Measurements from ENCODE around the gene CFAP20.
A peak's percentile ranks its signal among the peaks of the same experiment; 100 is the strongest.

The CFAP20 gene
- total RNA-seq: 26.4 to 43.0 (median 33.4) reads per million in 4 experiments

GRCh38 chr16:58129097-58129936, at the start of gene CFAP20:
TSS of gene CFAP20 (minus strand) at chr16:58129381. CDS start at chr16:58129115, 266 bp downstream.
- DNase-seq: peak; percentile 94

- no peak for DNase-seq
These were observed 48.2 kb upstream of the CFAP20 start for GRCh38 chr16:58177353-58177710.

- no peak for DNase-seq
These were observed 47.6 kb upstream of the CFAP20 start for GRCh38 chr16:58176608-58177352.

- no peak for DNase-seq
These were observed 41.0 kb upstream of the CFAP20 start for GRCh38 chr16:58170223-58170622.

- no peak for DNase-seq
These were observed 31.7 kb upstream of the CFAP20 start for GRCh38 chr16:58160855-58161254.

- DNase-seq: no peak
These were observed 29.5 kb upstream of the CFAP20 start for GRCh38 chr16:58158725-58159124.

GRCh38 chr16:58157951-58158540, 28.9 kb upstream of the CFAP20 start:
- no peak for DNase-seq

- DNase-seq: no peak
These were observed 28.1 kb upstream of the CFAP20 start for GRCh38 chr16:58157239-58157638.

GRCh38 chr16:58155839-58156238, 26.7 kb upstream of the CFAP20 start:
- DNase-seq: no peak

GRCh38 chr16:58154345-58154744, 25.2 kb upstream of the CFAP20 start:
- no peak for DNase-seq

GRCh38 chr16:58152246-58152868, 23.2 kb upstream of the CFAP20 start:
- DNase-seq: no peak

- DNase-seq: no peak
These were observed 19.3 kb upstream of the CFAP20 start for GRCh38 chr16:58148526-58148925.

GRCh38 chr16:58148099-58148498, 18.9 kb upstream of the CFAP20 start:
- no peak for DNase-seq

- no peak for DNase-seq
These were observed 9.7 kb upstream of the CFAP20 start for GRCh38 chr16:58138852-58139251.

GRCh38 chr16:58137581-58137980, 8.4 kb upstream of the CFAP20 start:
- DNase-seq: no peak

- peak; percentile 29 for DNase-seq
These were observed 477 bp downstream of the CFAP20 start for GRCh38 chr16:58128711-58129096.

- no peak for DNase-seq
These were observed 975 bp downstream of the CFAP20 start for GRCh38 chr16:58128181-58128631.

GRCh38 chr16:58127634-58128033, 1.5 kb downstream of the CFAP20 start:
- no peak for DNase-seq

- DNase-seq: no peak
These were observed 2.1 kb downstream of the CFAP20 start for GRCh38 chr16:58127033-58127556.

- no peak for DNase-seq
These were observed 2.7 kb downstream of the CFAP20 start for GRCh38 chr16:58126451-58126961.

- DNase-seq: no peak
These were observed 3.3 kb downstream of the CFAP20 start for GRCh38 chr16:58125781-58126335.

- no peak for DNase-seq
These were observed 4.1 kb downstream of the CFAP20 start for GRCh38 chr16:58125041-58125440.
